Measurements from ENCODE around the gene FZD10.

The FZD10 gene

DNA sequence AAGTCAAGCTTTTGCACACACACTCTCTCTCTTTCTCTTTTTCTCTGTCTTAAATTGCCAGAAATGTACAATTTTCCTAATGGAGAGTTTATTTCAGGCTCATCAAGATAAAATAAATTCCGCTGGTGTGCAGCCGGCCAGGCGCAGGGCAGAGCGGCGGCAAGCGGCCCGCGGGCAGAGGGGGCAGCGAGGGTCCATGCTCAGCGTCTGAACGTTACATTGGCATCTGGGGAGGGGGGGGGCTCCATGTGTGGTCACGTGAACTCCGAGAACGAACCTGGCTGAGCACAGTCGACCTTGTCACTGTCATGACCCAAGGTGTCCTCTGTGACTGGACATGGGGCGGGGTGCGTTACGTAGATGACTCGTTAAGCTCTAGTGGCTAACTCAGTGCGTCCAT lies 23.8 kb upstream of the FZD10 start:
- DNase-seq (ENCODE audit: insufficient read length, low spot score) (no peak), FAIRE-seq (no peak)
- TF ChIP-seq, protein P1, sequence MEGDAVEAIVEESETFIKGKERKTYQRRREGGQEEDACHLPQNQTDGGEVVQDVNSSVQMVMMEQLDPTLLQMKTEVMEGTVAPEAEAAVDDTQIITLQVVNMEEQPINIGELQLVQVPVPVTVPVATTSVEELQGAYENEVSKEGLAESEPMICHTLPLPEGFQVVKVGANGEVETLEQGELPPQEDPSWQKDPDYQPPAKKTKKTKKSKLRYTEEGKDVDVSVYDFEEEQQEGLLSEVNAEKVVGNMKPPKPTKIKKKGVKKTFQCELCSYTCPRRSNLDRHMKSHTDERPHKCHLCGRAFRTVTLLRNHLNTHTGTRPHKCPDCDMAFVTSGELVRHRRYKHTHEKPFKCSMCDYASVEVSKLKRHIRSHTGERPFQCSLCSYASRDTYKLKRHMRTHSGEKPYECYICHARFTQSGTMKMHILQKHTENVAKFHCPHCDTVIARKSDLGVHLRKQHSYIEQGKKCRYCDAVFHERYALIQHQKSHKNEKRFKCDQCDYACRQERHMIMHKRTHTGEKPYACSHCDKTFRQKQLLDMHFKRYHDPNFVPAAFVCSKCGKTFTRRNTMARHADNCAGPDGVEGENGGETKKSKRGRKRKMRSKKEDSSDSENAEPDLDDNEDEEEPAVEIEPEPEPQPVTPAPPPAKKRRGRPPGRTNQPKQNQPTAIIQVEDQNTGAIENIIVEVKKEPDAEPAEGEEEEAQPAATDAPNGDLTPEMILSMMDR (IDR thresholded peaks at IDR 0.05; ENCODE audit: insufficient read depth, missing control alignments) = no peak

DNA sequence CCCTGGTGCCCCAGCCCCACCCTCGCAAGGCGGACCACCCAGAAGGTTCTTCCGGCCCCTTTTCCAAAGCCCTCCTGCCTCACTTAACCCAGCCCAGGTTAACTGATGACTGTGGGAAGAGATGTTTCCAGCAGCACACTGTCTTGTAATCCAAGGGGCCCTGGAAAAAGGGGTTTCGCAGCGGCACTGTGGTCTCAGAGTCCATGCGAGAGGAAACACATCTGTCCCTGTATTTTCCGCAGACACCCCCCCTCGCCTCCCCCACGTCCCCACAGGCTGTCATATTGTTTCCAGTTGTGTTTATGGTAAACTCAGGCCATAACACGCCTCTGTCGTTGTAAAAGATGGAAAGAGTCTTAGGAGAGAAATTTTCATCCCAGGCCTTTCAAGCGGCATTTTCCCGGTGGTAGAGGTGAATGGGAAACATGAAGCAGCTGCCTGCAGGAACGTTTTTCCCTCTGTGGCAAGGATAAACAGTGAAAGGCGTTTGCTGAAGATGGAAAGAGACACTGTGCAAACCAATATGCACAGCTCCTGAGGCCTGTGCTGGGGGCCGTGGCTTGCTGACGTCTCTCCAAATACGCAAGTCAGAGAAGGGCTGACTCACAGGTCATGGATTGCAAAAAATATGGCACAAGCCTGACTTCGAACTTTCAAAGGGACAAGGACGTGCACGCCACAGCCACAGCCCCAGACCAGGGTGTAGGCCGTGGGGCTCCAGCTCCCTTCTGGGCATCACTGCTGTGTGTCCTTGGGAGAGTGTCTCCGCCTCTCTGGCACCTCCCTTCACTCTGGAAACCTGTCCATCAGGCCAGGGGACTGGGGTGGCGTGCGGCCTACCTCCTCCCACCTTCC lies 22.5 kb upstream of the FZD10 start:
- FAIRE-seq = no peak
- no peak for DNase-seq (ENCODE audit: insufficient read length, low spot score)
- TF ChIP-seq, protein P1 (IDR thresholded peaks at IDR 0.05; ENCODE audit: insufficient read depth, missing control alignments) = no peak

DNA sequence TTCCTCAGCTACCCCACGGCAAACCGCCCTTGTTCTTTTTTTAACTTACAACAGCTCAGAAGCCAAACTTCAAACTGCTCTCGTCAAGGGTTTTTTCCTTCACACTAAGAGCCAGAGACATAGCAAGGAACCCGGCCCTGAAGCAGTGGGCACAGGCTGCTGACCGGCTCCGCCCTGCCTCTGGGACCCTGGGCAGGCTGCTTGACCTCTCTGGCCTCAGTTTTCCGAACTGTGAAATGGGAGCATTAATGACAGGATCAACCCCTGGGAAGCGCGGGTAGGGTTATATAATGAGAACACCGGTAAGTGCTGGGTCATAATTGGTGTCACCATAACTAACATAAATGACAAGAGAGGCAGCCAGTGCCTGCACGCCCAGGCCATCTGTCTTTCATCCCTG lies 21.2 kb upstream of the FZD10 start:
- DNase-seq (ENCODE audit: insufficient read length, low spot score) (no peak), FAIRE-seq (no peak)
- TF ChIP-seq, protein P1 (IDR thresholded peaks at IDR 0.05; ENCODE audit: insufficient read depth, missing control alignments) = no peak

DNA sequence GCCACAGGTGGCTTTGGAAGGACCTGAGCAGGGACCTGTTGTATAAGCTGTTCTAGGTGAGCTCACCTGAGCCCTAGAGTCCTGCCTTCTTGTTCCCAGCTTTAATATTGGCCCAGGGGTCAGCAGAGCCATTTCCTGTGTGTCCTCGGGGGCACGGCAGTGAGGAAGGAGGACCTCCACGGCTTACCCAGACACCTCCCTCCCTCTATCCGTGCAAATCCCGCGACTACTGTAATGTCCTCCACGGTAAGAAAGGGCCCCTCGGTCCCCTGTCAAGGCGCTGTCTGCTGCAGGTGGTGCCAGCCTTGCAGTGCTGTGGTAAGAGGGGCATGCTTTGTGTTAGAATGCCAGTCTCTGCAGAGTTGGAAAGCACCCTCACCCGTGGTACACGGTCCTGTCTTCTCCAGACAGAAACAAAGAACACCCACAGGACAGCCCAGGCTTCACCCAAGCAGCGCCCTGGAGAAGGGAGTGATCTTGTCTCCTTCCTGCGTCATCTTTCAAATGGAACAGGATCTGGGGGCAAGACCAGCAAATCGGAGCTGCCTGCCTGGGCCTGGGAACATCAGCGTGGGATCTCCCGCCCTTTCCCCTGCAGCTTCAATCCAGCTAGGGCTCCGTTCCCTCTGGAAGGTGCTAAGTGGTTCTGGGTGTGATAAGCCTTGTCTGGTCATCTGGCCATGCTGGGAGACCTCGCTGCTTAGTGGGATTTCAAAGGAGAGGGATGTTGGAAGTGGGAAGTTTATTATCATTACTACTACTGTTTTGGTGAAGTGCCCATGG lies 20.2 kb upstream of the FZD10 start:
- no peak for DNase-seq (ENCODE audit: insufficient read length, low spot score)
- no peak for FAIRE-seq
- TF ChIP-seq, protein P1 (IDR thresholded peaks at IDR 0.05; ENCODE audit: insufficient read depth, missing control alignments) = no peak

DNA sequence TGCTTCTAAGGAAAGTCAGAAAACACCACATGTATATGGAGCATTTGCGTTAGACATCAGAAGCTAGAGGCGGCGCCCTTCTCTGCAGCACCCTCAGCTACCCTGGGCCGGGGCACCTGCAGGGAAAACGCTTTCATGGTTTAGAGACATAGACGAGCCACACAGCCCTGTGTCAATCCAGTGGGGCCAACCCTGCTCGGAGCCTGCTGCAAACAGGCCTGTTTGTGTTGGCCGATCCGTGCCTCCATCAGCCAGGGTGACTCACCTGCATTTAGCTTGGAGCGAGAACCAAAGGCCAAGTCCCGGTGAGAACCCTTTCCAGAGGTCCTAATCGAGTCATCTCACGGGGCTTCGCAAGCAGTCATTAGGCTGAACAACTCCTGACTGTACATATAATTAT lies 19.5 kb upstream of the FZD10 start:
- FAIRE-seq (no peak), DNase-seq (ENCODE audit: insufficient read length, low spot score) (no peak)
- TF ChIP-seq, protein P1 (IDR thresholded peaks at IDR 0.05; ENCODE audit: insufficient read depth, missing control alignments) = no peak

DNA sequence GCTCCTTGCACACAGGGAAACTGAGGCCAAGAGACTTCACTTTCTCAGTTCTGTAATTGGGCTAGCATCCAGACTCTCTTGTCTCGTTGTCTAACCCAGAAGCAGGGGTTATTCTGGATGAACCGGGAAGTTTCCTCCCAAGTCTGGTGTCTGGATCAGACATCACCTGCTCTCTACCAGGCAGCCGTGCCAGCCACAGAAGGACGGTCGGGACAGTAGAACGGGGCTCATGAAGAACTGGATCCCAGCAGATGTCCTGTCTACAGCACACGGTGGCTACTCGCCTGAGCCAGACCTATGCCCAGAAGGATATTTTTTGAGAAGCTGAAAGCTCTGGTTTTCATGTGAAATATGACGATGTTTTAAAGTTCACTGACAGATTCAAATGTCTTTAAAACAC lies 19.1 kb upstream of the FZD10 start:
- TF ChIP-seq, protein P1 (IDR thresholded peaks at IDR 0.05; ENCODE audit: insufficient read depth, missing control alignments) = no peak
- FAIRE-seq = no peak
- no peak for DNase-seq (ENCODE audit: insufficient read length, low spot score)

DNA sequence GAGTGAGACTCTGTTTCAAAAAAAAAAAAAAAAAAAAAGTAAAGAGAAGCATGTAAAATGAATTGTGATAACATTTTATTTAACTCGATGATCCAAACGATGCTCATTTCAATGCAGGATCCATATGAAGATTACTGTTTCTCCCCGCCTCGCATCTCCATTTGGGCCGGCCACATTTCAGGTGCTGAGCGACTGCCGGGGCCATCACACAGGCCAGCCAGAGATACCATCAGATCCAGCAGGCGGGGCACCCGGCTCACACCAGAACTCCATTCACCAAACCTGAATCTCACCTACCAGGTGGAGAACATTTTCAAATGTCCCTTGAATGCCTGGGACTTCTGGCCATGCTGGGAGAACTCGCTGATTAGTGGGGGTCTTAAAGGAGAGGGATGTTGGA lies 18.0 kb upstream of the FZD10 start:
- TF ChIP-seq, protein P1 (IDR thresholded peaks at IDR 0.05; ENCODE audit: insufficient read depth, missing control alignments) = no peak
- no peak for FAIRE-seq
- no peak for DNase-seq (ENCODE audit: insufficient read length, low spot score)

Measured in D721Med (cell line).